Measurements from ENCODE around the gene ZNF385B.

Gene ZNF385B

GRCh38 chr2:179545024-179545423 lies 316.4 kb downstream of the ZNF385B start:
- TF ChIP-seq FOXP2 (optimal IDR thresholded peaks at IDR 0.05; ENCODE audit: borderline replicate concordance, extremely low read depth, extremely low read length, insufficient read depth) (no peak), REST (IDR thresholded peaks at IDR 0.05; ENCODE audit: insufficient read depth in 1 of 2, low read depth in 2 of 2, low read length in 2 of 2) (no peak), SIN3A (IDR thresholded peaks at IDR 0.05; ENCODE audit: borderline replicate concordance, insufficient read depth, low read length) (no peak), TAF1 (IDR thresholded peaks at IDR 0.05; ENCODE audit: borderline replicate concordance, insufficient read depth, low read length) (no peak), POLR2AphosphoS5 (IDR thresholded peaks at IDR 0.05; ENCODE audit: low read depth, low read length) (no peak)

DNA sequence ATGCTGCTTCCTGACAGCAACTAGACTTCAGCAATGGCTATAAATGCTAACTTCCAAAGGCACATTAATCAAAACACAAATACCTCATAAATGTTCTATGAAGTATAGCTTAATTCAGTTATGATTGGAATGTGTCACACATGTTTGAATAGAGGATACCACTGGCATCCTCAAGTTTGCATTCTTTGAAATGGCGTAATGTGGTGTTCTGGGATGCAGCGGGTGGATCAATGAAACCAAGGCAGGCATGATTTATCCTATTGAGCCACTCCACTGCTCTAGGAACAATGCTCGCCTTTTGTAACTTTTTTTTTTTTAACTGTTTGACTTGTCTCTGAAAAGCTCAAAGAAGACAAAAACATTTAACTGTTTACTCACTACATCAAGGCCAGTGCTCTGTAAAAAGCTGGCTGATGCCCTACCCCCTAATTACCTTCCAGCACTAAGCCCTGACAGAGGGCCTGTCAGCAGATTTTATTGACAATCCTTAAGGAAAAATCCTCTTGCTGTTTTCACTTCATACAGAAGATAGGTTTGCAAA lies 318.0 kb downstream of the ZNF385B start:
- TF ChIP-seq POLR2AphosphoS5 (IDR thresholded peaks at IDR 0.05; ENCODE audit: low read depth, low read length) (no peak), TAF1 (IDR thresholded peaks at IDR 0.05; ENCODE audit: borderline replicate concordance, insufficient read depth, low read length) (no peak), FOXP2 (optimal IDR thresholded peaks at IDR 0.05; ENCODE audit: borderline replicate concordance, extremely low read depth, extremely low read length, insufficient read depth) (no peak), REST (IDR thresholded peaks at IDR 0.05; ENCODE audit: insufficient read depth in 1 of 2, low read depth in 2 of 2, low read length in 2 of 2) (no peak), SIN3A (IDR thresholded peaks at IDR 0.05; ENCODE audit: borderline replicate concordance, insufficient read depth, low read length) (no peak)

DNA sequence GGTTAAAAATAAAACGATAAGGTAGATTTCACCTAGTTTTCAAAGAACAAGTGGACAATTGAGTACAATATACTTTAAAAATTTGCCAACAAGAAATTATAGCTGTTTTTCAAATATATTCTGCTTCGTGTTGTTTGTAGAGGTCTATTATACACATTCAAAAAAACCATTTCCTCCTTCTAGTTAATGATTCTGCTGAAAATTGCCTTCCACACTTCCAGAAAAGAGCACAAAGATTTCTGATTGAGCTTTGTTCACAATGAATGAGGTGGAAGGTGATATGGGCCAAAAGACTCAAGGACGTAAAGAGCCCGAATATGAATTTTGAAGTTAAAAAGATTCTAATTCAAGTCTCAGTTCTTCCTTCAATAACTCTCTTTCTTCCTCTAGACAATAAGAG lies 319.8 kb downstream of the ZNF385B start:
- TF ChIP-seq TAF1 (IDR thresholded peaks at IDR 0.05; ENCODE audit: borderline replicate concordance, insufficient read depth, low read length) (no peak), REST (IDR thresholded peaks at IDR 0.05; ENCODE audit: insufficient read depth in 1 of 2, low read depth in 2 of 2, low read length in 2 of 2) (no peak), FOXP2 (optimal IDR thresholded peaks at IDR 0.05; ENCODE audit: borderline replicate concordance, extremely low read depth, extremely low read length, insufficient read depth) (no peak), SIN3A (IDR thresholded peaks at IDR 0.05; ENCODE audit: borderline replicate concordance, insufficient read depth, low read length) (no peak), POLR2AphosphoS5 (IDR thresholded peaks at IDR 0.05; ENCODE audit: low read depth, low read length) (no peak)

GRCh38 chr2:179539124-179539511 lies 322.3 kb downstream of the ZNF385B start:
- no peak for TF ChIP-seq FOXP2 (optimal IDR thresholded peaks at IDR 0.05; ENCODE audit: borderline replicate concordance, extremely low read depth, extremely low read length, insufficient read depth)
- TF ChIP-seq SIN3A (IDR thresholded peaks at IDR 0.05; ENCODE audit: borderline replicate concordance, insufficient read depth, low read length), result no peak
- no peak for TF ChIP-seq REST (IDR thresholded peaks at IDR 0.05; ENCODE audit: insufficient read depth in 1 of 2, low read depth in 2 of 2, low read length in 2 of 2)
- no peak for TF ChIP-seq TAF1 (IDR thresholded peaks at IDR 0.05; ENCODE audit: borderline replicate concordance, insufficient read depth, low read length)
- TF ChIP-seq POLR2AphosphoS5 (IDR thresholded peaks at IDR 0.05; ENCODE audit: low read depth, low read length), result no peak
